Measurements from ENCODE around the gene CABYR. TPM values are rescaled to one million over a fixed set of nuclear protein-coding genes. Genes with fewer than 3 reads are reported as not detected.

The CABYR gene
- total and polyA plus RNA-seq, 10 donors, result 0.56 to 2.3 (median 1.4) TPM; not detected in 1

GRCh38 chr18:24157855-24158254 lies 19.0 kb downstream of the CABYR start:
- WGBS, 5 donors, result 93 to 98% (median 94%) methylated on average over 3 of the region's 3 CpGs
- Histone ChIP-seq H3K27me3 (replicated peaks in 1 of 7) (no peaks in the 10 kb centered on the region), H3K4me3 (no peak overlapping the region), H3K36me3 (peaks cover 0 to 61% (median 0%) of the 10 kb centered on the region in 6 donors), H3K9me3 (no peaks in the 10 kb centered on the region), H3K27ac (no peak overlapping the region), H3K4me1 (no peaks in the 10 kb centered on the region)
- DNase-seq, result no peak
- intact Hi-C loops (cut with DNase I; ENCODE audit: low total_unique reads), result no loop called here
- TF ChIP-seq CTCF (IDR thresholded peaks at IDR 0.05 in 8 of 11, conservative IDR thresholded peaks at IDR 0.05 in 3 of 11) (no peak), POLR2A (IDR thresholded peaks at IDR 0.05) (no peak), POLR2AphosphoS5 (IDR thresholded peaks at IDR 0.05) (no peak)

DNA sequence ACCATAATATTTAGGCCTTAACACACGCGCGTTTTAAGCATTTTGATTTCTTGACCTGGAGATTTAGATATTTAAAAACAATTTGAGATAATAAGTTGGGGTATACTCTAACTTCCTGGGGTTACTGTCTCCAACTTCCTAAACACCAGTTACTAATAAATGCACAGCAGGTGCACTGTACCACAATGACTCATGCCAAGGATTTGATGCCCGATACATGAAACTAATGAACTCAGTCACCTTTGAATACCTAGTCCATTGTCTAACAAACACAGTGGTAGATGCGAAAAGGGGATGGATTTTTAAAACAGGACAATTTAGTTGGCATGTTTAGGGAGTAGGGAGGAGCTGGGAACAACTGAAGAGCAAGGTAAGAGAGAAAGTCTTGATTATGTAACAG lies 21.2 kb downstream of the CABYR start:
- no peak for DNase-seq
- Histone ChIP-seq H3K4me3 (no peak overlapping the region), H3K36me3 (peaks cover 0 to 81% (median 2%) of the 10 kb centered on the region in 6 donors), H3K4me1 (no peaks in the 10 kb centered on the region), H3K9me3 (no peaks in the 10 kb centered on the region), H3K27me3 (replicated peaks in 1 of 7) (no peaks in the 10 kb centered on the region), H3K27ac (no peak overlapping the region)
- TF ChIP-seq POLR2AphosphoS5 (IDR thresholded peaks at IDR 0.05), result no peak
- TF ChIP-seq CTCF (IDR thresholded peaks at IDR 0.05 in 8 of 11, conservative IDR thresholded peaks at IDR 0.05 in 3 of 11), result no peak
- TF ChIP-seq POLR2A (IDR thresholded peaks at IDR 0.05), result no peak
- intact Hi-C loops (cut with DNase I; ENCODE audit: low total_unique reads), result no loop called here
- whole genome bisulfite sequencing, 5 donors, result 88 to 96% (median 92%) methylated on average over 5 of the region's 5 CpGs

GRCh38 chr18:24161304-24161703 lies 22.4 kb downstream of the CABYR start:
- Histone ChIP-seq H3K36me3 (peaks cover 0 to 85% (median 7%) of the 10 kb centered on the region in 6 donors), H3K4me3 (no peak overlapping the region), H3K27ac (no peak overlapping the region), H3K27me3 (replicated peaks in 1 of 7) (no peaks in the 10 kb centered on the region), H3K9me3 (no peaks in the 10 kb centered on the region), H3K4me1 (no peaks in the 10 kb centered on the region)
- 93 to 97% (median 95%) methylated on average over 2 of the region's 2 CpGs for WGBS, 5 donors
- no peak for DNase-seq
- intact Hi-C loops (cut with DNase I; ENCODE audit: low total_unique reads), result no loop called here
- TF ChIP-seq CTCF (IDR thresholded peaks at IDR 0.05 in 8 of 11, conservative IDR thresholded peaks at IDR 0.05 in 3 of 11) (no peak), POLR2AphosphoS5 (IDR thresholded peaks at IDR 0.05) (no peak), POLR2A (IDR thresholded peaks at IDR 0.05) (no peak)

GRCh38 chr18:24168496-24168895 lies 29.6 kb downstream of the CABYR start:
- Histone ChIP-seq H3K27me3 (replicated peaks in 1 of 7) (no peaks in the 10 kb centered on the region), H3K36me3 (peaks cover 0 to 70% (median 11%) of the 10 kb centered on the region in 6 donors), H3K4me1 (no peaks in the 10 kb centered on the region), H3K27ac (no peak overlapping the region), H3K9me3 (no peaks in the 10 kb centered on the region), H3K4me3 (no peak overlapping the region)
- no peak for DNase-seq
- no peak for TF ChIP-seq CTCF (IDR thresholded peaks at IDR 0.05 in 8 of 11, conservative IDR thresholded peaks at IDR 0.05 in 3 of 11)
- TF ChIP-seq POLR2A (IDR thresholded peaks at IDR 0.05), result no peak
- no peak for TF ChIP-seq POLR2AphosphoS5 (IDR thresholded peaks at IDR 0.05)
- intact Hi-C loops (cut with DNase I; ENCODE audit: low total_unique reads), result no loop called here
- 94 to 96% (median 95%) methylated on average over 7 of the region's 7 CpGs for WGBS, 5 donors
